OCI-LY3 (cell line): ENCODE data around the gene FREM1.

ENCODE experiments used
- CTCF ChIP-seq: fragments of 200-600, 300-600 bp; sonication (generic); IDR thresholded peaks from 2 replicates; pipeline ENCODE4 v1.5.1; 2014; ENCODE audit warnings: antibody characterized with exemption, low read length, low read depth
- EZH2phosphoT487 ChIP-seq: fragments of 200-600 bp; shearing (Covaris generic); IDR thresholded peaks from 2 replicates; pipeline ENCODE4 v1.6.1; 2018; ENCODE audit warnings: antibody characterized with exemption, mixed run types, low read depth

- no peak for TF ChIP-seq CTCF
- no peak for TF ChIP-seq EZH2phosphoT487
These were observed 131.7 kb downstream of the FREM1 start for GRCh38 chr9:14778565-14778964.
